Progenitor cell of endocrine pancreas (in vitro differentiated cells): ENCODE results near the gene CEMIP2. TPM values are rescaled to one million over a fixed set of nuclear protein-coding genes. Genes with fewer than 3 reads are reported as not detected.

Experiments
- DNase-seq: peaks from one replicate; pipeline ENCODE4 v3.0.0; 2021; ENCODE audit warnings: low spot score; ENCODE audit not compliant: unreplicated experiment
- H3K27ac Mint-ChIP-seq: 2 replicates; pipeline ENCODE4 v1.8.0; 2021; ENCODE audit warnings: mild to moderate bottlenecking, moderate library complexity, mixed read lengths
- H3K27me3 Mint-ChIP-seq: 2 replicates; pipeline ENCODE4 v1.8.0; 2021; ENCODE audit warnings: mixed read lengths
- H3K36me3 Mint-ChIP-seq: 2 replicates; pipeline ENCODE4 v1.8.0; 2022; ENCODE audit warnings: mixed read lengths; ENCODE audit not compliant: insufficient read depth
- H3K4me1 Mint-ChIP-seq: 2 replicates; pipeline ENCODE4 v1.8.0; 2021; ENCODE audit warnings: low read depth, mixed read lengths
- H3K4me3 Mint-ChIP-seq: 2 replicates; pipeline ENCODE4 v1.8.0; 2021; ENCODE audit warnings: low read depth, mild to moderate bottlenecking, moderate library complexity, mixed read lengths
- H3K9me3 Mint-ChIP-seq: 2 replicates; pipeline ENCODE4 v1.8.0; 2021; ENCODE audit warnings: low read depth, mixed read lengths
- CTCF ChIP-seq: fragments of 200-600 bp; sonication (generic); IDR thresholded peaks from one replicate; pipeline ENCODE4 v1.5.0; 2021; ENCODE audit warnings: antibody characterized with exemption, mild to moderate bottlenecking; ENCODE audit not compliant: unreplicated experiment
- total RNA-seq: library from RNA; stranded (reverse); gene quantifications from 2 replicates; pipeline ENCODE4 v1.2.1, GENCODE V29; 2021

CEMIP2 gene
- total RNA-seq, 1 donor from 2014 or later: 56.7 TPM

DNA sequence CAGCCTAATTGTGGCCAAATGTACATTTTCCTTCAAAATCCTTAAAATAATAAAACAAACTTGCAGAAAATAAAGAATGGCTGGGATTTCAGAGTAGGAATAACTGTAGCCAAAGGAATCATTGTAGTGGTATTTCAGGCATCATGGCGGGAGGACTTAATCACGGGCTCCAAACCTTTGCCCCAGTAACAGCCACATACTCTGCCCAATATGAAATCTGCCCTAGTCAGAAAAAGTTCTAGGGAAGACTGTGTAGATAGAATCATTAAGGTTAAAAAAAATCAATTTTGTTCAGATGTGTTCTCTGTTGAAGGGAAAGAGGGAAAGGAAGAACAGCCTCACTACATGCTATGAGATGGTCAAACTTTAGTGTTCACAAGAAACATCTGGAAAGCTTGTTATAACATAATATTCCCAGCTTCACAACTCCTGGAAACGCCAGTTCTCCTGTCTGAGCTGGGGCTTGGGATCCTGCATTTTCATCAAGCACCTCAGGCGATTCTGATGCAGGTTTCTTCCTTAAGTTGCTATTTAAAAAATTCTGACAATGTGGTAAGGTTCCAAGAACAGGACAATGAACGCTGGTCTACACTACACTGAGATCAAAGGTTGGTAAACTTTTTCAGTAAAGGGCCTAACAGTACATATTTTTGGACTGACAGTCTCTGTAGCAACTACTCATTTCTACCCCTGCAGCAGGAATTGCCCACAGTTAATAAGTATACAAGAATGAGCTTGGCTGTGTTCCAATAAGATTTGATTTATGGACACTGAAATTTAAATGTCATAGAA, 87.9 kb downstream of the CEMIP2 start:
- no peak overlapping the region for H3K27ac Mint-ChIP-seq
- no peak for TF ChIP-seq CTCF
- no peaks in the 10 kb centered on the region for H3K27me3 Mint-ChIP-seq
- H3K4me3 Mint-ChIP-seq: no peak overlapping the region
- peaks cover 3% of the 10 kb centered on the region for H3K9me3 Mint-ChIP-seq
- peaks cover under 1% of the 10 kb centered on the region for H3K36me3 Mint-ChIP-seq
- peaks cover 5% of the 10 kb centered on the region for H3K4me1 Mint-ChIP-seq
- no peak for DNase-seq

DNA sequence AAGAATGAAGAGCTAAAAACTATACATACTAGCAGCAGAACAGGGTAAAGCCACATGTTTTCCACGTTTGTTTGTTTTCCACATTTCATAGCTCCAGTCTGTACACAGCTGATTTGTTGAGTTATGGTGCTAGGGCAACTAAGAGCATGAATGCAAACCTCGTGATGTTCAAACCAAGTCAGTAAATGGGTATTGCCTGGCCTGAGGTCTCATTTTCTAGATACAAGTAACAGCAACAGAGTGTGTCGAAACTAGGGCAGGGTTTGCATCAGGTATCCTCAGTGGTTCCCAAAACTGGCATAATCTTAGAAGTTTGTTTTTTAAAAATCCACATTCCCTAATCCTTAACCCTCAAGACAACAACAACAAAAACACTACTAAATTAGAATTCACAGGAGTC, 89.3 kb downstream of the CEMIP2 start:
- no peak for DNase-seq
- no peak overlapping the region for H3K4me3 Mint-ChIP-seq
- H3K9me3 Mint-ChIP-seq: peaks cover 3% of the 10 kb centered on the region
- no peak for TF ChIP-seq CTCF
- H3K27me3 Mint-ChIP-seq: no peaks in the 10 kb centered on the region
- peaks cover 5% of the 10 kb centered on the region for H3K4me1 Mint-ChIP-seq
- H3K36me3 Mint-ChIP-seq: no peaks in the 10 kb centered on the region
- no peak overlapping the region for H3K27ac Mint-ChIP-seq

GRCh38 chr9:71677209-71677608, 91.1 kb downstream of the CEMIP2 start:
- no peak overlapping the region for H3K4me3 Mint-ChIP-seq
- no peak for DNase-seq
- H3K9me3 Mint-ChIP-seq: peaks cover 3% of the 10 kb centered on the region
- H3K27ac Mint-ChIP-seq: no peak overlapping the region
- H3K27me3 Mint-ChIP-seq: no peaks in the 10 kb centered on the region
- TF ChIP-seq CTCF: no peak
- no peaks in the 10 kb centered on the region for H3K36me3 Mint-ChIP-seq
- peaks cover 5% of the 10 kb centered on the region for H3K4me1 Mint-ChIP-seq

GRCh38 chr9:71676460-71676859, 91.9 kb downstream of the CEMIP2 start:
- DNase-seq: no peak
- TF ChIP-seq CTCF: no peak
- H3K4me3 Mint-ChIP-seq: no peak overlapping the region
- no peaks in the 10 kb centered on the region for H3K27me3 Mint-ChIP-seq
- H3K9me3 Mint-ChIP-seq: peaks cover 3% of the 10 kb centered on the region
- no peaks in the 10 kb centered on the region for H3K36me3 Mint-ChIP-seq
- peaks cover 5% of the 10 kb centered on the region for H3K4me1 Mint-ChIP-seq
- H3K27ac Mint-ChIP-seq: no peak overlapping the region

DNA sequence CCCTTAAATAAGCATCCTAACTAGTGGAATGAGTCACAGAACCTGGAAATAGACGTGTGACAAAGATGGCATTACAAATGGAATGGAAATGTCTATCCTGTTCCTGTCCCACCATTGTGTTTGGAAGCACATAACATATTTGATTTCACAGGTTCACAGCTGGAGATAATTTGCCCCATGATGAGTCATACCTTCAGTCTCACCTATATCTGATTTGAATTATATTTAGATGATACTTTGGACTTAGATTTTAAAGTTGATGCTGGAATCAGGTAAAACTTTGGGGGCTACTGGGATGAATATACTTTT, 92.5 kb downstream of the CEMIP2 start:
- H3K27ac Mint-ChIP-seq: no peak overlapping the region
- no peaks in the 10 kb centered on the region for H3K36me3 Mint-ChIP-seq
- TF ChIP-seq CTCF: no peak
- H3K4me1 Mint-ChIP-seq: peaks cover 5% of the 10 kb centered on the region
- DNase-seq: no peak
- peaks cover 3% of the 10 kb centered on the region for H3K9me3 Mint-ChIP-seq
- no peak overlapping the region for H3K4me3 Mint-ChIP-seq
- no peaks in the 10 kb centered on the region for H3K27me3 Mint-ChIP-seq
